ENCODE measurements around the gene ZSWIM8. TPM values are rescaled to one million over a fixed set of nuclear protein-coding genes. Genes with fewer than 3 reads are reported as not detected.
A peak's percentile ranks its signal among the peaks of the same experiment; 100 is the strongest.

Gene ZSWIM8
- total RNA-seq, 4 donors from 2014 or later, result 48.4 to 121 (median 101) TPM

GRCh38 chr10:73743905-73744663, 41.3 kb upstream of the ZSWIM8 start, which contains the start of gene SEC24C:
Gene SEC24C (plus strand): TSS chr10:73744372. CDS start chr10:73746833, 2,461 bp downstream.
- ATAC-seq, result peak; percentile 97
- 0 to 1% methylated on average over 11 to 13 of the region's 36 CpGs for WGBS, 2 donors (ENCODE audit: low coverage in 1 of 2)

GRCh38 chr10:73744664-73744975, 40.8 kb upstream of the ZSWIM8 start:
- peak overlapping the region; percentile 60 to 93 (median 90) for H3K27ac ChIP-seq
- H3K4me3 ChIP-seq, result peak overlapping the region; percentile 57 to 91
- H3K27me3 ChIP-seq, result no peaks in the 10 kb centered on the region
- no peaks in the 10 kb centered on the region for H3K9me3 ChIP-seq
- ATAC-seq, result peak; percentile 8
- 0% methylated on average over 1 to 2 of the region's 10 CpGs for WGBS, 2 donors (ENCODE audit: low coverage in 1 of 2)
- TF ChIP-seq POLR2AphosphoS5 (IDR thresholded peaks at IDR 0.05) (no peak), POLR2A (IDR thresholded peaks at IDR 0.05) (no peak), CTCF (IDR thresholded peaks at IDR 0.05) (no peak), EP300 (IDR thresholded peaks at IDR 0.05) (no peak)
- peaks cover 0 to 44% of the 10 kb centered on the region in 2 donors for H3K36me3 ChIP-seq
- peaks cover 0 to 65% (median 9%) of the 10 kb centered on the region in 3 donors for H3K4me1 ChIP-seq

More at GRCh38 chr10:73743905-73744663, 41.3 kb upstream of the ZSWIM8 start, which contains the start of gene SEC24C:
- Histone ChIP-seq H3K4me3 (peak within 1 kb of the TSS; percentile 57 to 91), H3K27ac (peak within 1 kb of the TSS; percentile 60 to 93 (median 90)), H3K9me3 (no peaks in the 10 kb centered on the region), H3K4me1 (peaks cover 0 to 60% (median 9%) of the 10 kb centered on the region in 3 donors), H3K27me3 (no peaks in the 10 kb centered on the region), H3K36me3 (peaks cover 0 to 44% of the 10 kb centered on the region in 2 donors)
- TF ChIP-seq EP300 (IDR thresholded peaks at IDR 0.05) (no peak), CTCF (IDR thresholded peaks at IDR 0.05) (peak in 3 of 4 experiments; percentile 7 to 16 (median 14)), POLR2A (IDR thresholded peaks at IDR 0.05) (peak in 1 of 2 donors; percentile 28), POLR2AphosphoS5 (IDR thresholded peaks at IDR 0.05) (peak; percentile 73)

- TF ChIP-seq POLR2AphosphoS5 (IDR thresholded peaks at IDR 0.05), result no peak
- WGBS, 2 donors (ENCODE audit: low coverage in 1 of 2), result 44 to 86% methylated on average over 1 to 2 of the region's 2 CpGs
- Histone ChIP-seq H3K9me3 (no peaks in the 10 kb centered on the region), H3K36me3 (peaks cover 0 to 52% of the 10 kb centered on the region in 2 donors), H3K27ac (no peak overlapping the region), H3K4me1 (peaks cover 0 to 82% (median 9%) of the 10 kb centered on the region in 3 donors), H3K27me3 (no peaks in the 10 kb centered on the region), H3K4me3 (no peak overlapping the region)
- no peak for ATAC-seq
These were observed 38.7 kb upstream of the ZSWIM8 start for GRCh38 chr10:73746721-73747120.

- TF ChIP-seq POLR2A (IDR thresholded peaks at IDR 0.05) (no peak), POLR2AphosphoS5 (IDR thresholded peaks at IDR 0.05) (no peak), CTCF (IDR thresholded peaks at IDR 0.05) (no peak), EP300 (IDR thresholded peaks at IDR 0.05) (no peak)
- Histone ChIP-seq H3K27ac (no peak overlapping the region), H3K27me3 (no peaks in the 10 kb centered on the region), H3K4me3 (no peak overlapping the region), H3K36me3 (peaks cover 0 to 93% of the 10 kb centered on the region in 2 donors), H3K9me3 (no peaks in the 10 kb centered on the region), H3K4me1 (peaks cover 0 to 51% (median 0%) of the 10 kb centered on the region in 3 donors)
- 100% methylated on average over 1 of the region's 1 CpG; no CpG with 5 or more reads in 1 of the 2 donors for WGBS, 2 donors (ENCODE audit: low coverage in 1 of 2)
- ATAC-seq, result no peak
These were observed 34.6 kb upstream of the ZSWIM8 start for GRCh38 chr10:73750819-73751218.

- WGBS, 2 donors (ENCODE audit: low coverage in 1 of 2), result 27 to 86% methylated on average over 1 of the region's 1 CpG
- Histone ChIP-seq H3K4me1 (peaks cover 0 to 8% (median 0%) of the 10 kb centered on the region in 3 donors), H3K27ac (no peak overlapping the region), H3K36me3 (peaks cover 0 to 92% of the 10 kb centered on the region in 2 donors), H3K4me3 (no peak overlapping the region), H3K27me3 (no peaks in the 10 kb centered on the region), H3K9me3 (no peaks in the 10 kb centered on the region)
- TF ChIP-seq CTCF (IDR thresholded peaks at IDR 0.05) (no peak), EP300 (IDR thresholded peaks at IDR 0.05) (no peak), POLR2A (IDR thresholded peaks at IDR 0.05) (no peak), POLR2AphosphoS5 (IDR thresholded peaks at IDR 0.05) (no peak)
- no peak for ATAC-seq
These were observed 29.2 kb upstream of the ZSWIM8 start for GRCh38 chr10:73756183-73756582.
